ENCODE measurements around the gene RABGGTB.
"Not testable (repeated sequence)": the region's sequence is repeated elsewhere in the genome, so short reads cannot be mapped to it uniquely, and the experiment has no call there.

The RABGGTB gene

GRCh38 chr1:75785983-75786853, at the start of gene RABGGTB:
TSS of gene RABGGTB (plus strand) at chr1:75786256. CDS start at chr1:75786272, 16 bp downstream.
- peak; percentile 86 to 94 for DNase-seq

- DNase-seq = no peak
Observed at GRCh38 chr1:75742047-75742625, 43.9 kb upstream of the RABGGTB start.

GRCh38 chr1:75745276-75745675, 40.8 kb upstream of the RABGGTB start:
- DNase-seq = no peak

- not testable (repeated sequence) for DNase-seq
Observed at GRCh38 chr1:75757210-75757609, 28.8 kb upstream of the RABGGTB start.

- DNase-seq = not testable (repeated sequence)
Observed at GRCh38 chr1:75758543-75758942, 27.5 kb upstream of the RABGGTB start.

GRCh38 chr1:75764057-75764655, 21.9 kb upstream of the RABGGTB start:
- DNase-seq = no peak

GRCh38 chr1:75765697-75766355, 20.2 kb upstream of the RABGGTB start:
- no peak for DNase-seq

- DNase-seq = no peak
Observed at GRCh38 chr1:75768016-75768415, 18.0 kb upstream of the RABGGTB start.

GRCh38 chr1:75770761-75771160, 15.3 kb upstream of the RABGGTB start:
- DNase-seq = no peak

- no peak for DNase-seq
Observed at GRCh38 chr1:75771978-75772377, 14.1 kb upstream of the RABGGTB start.

- DNase-seq = not testable (repeated sequence)
Observed at GRCh38 chr1:75777812-75778211, 8.2 kb upstream of the RABGGTB start.

GRCh38 chr1:75778694-75779093, 7.4 kb upstream of the RABGGTB start:
- DNase-seq = not testable (repeated sequence)

- DNase-seq = not testable (repeated sequence)
Observed at GRCh38 chr1:75780183-75780582, 5.9 kb upstream of the RABGGTB start.

GRCh38 chr1:75783920-75784319, 2.1 kb upstream of the RABGGTB start:
- not testable (repeated sequence) for DNase-seq

- no peak for DNase-seq
Observed at GRCh38 chr1:75785320-75785982, 605 bp upstream of the RABGGTB start.

- no peak for DNase-seq
Observed at GRCh38 chr1:75786901-75787493, 941 bp downstream of the RABGGTB start.

GRCh38 chr1:75787524-75787923, 1.5 kb downstream of the RABGGTB start:
- no peak for DNase-seq

- no peak for DNase-seq
Observed at GRCh38 chr1:75789988-75790387, 3.9 kb downstream of the RABGGTB start.

- DNase-seq = no peak
Observed at GRCh38 chr1:75791022-75791421, 5.0 kb downstream of the RABGGTB start.

GRCh38 chr1:75792091-75792490, 6.0 kb downstream of the RABGGTB start:
- no peak for DNase-seq

- DNase-seq = no peak
Observed at GRCh38 chr1:75794382-75794781, 8.3 kb downstream of the RABGGTB start.

- DNase-seq = no peak
Observed at GRCh38 chr1:75795703-75796193, 9.7 kb downstream of the RABGGTB start.
